Colon (tissue), 2 donors: ENCODE measurements around the gene RASA1.
"Not testable (repeated sequence)": the region's sequence is repeated elsewhere in the genome, so short reads cannot be mapped to it uniquely, and the experiment has no call there.

Experiments
- FAIRE-seq: peaks from 2 replicates; lab custom pipeline; 2012; peaks lifted over from hg19 to GRCh38; lab: Jason Lieb, UNC
- donor health status: control.
- donor health status: control.

Gene RASA1

GRCh38 chr5:87267574-87268125 is at the start of gene RASA1:
Gene RASA1, plus strand, starts transcription at chr5:87267883. Its CDS starts 569 bp downstream, at chr5:87268452.
- FAIRE-seq, result no peak

DNA sequence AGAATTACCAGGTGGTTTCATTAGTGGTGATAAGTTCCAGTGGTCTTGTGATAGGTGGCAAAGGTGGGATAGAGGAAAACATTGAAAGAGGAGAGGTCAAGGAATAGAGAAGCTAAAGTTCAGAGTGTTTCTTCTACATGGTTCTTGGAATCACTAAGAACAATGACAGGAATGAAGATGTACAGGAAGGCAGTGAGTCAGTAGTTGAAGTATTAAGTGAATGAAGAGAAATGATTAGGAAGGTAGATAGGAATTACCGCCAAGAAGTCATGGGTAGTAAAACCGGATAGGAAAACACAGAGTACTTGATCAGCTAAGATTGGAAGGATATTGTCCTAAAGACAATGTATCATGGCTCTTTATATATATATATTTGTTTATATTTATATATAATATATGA is 37.9 kb upstream of the RASA1 start:
- peak; percentile 87 for FAIRE-seq

DNA sequence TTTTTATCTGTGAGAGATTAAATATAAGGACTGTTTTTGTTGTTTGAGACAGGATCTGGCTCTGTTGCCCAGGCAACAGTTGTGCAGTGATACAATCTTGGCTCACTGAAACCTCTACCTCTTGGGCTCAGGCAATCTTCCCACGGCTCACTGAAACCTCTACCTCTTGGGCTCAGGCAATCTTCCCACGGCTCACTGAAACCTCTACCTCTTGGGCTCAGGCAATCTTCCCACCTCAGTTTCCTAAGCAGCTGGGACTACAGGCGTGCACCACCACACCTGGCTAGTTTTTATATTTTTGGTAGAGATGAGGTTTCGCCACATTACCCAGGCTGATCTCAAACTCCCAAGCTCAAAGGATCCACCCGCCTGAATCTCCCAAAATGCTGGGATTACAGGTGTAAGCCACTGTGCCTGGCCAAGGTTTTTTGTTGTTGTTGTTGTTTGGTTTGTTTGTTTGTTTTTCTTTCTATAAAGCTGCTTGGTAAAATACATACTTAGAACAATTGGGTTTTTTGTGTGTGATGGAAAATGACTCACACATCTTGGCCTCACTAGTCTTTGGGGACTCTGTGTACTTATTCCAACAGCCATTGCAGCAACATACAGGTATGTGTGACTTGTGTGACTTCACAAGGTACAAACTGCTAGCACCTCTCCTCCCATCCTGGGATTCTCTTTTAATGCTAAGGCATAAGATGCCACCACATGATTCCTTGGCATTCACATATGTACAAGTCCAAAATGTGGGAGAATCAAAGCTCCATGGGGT is 36.5 kb upstream of the RASA1 start:
- no peak for FAIRE-seq

- no peak for FAIRE-seq
These were observed 34.5 kb upstream of the RASA1 start for GRCh38 chr5:87233143-87233542.

- no peak for FAIRE-seq
These were observed 26.1 kb upstream of the RASA1 start for GRCh38 chr5:87241555-87241954.

GRCh38 chr5:87242242-87242641 is 25.4 kb upstream of the RASA1 start:
- no peak for FAIRE-seq

GRCh38 chr5:87243161-87243844 is 24.4 kb upstream of the RASA1 start:
- no peak for FAIRE-seq

DNA sequence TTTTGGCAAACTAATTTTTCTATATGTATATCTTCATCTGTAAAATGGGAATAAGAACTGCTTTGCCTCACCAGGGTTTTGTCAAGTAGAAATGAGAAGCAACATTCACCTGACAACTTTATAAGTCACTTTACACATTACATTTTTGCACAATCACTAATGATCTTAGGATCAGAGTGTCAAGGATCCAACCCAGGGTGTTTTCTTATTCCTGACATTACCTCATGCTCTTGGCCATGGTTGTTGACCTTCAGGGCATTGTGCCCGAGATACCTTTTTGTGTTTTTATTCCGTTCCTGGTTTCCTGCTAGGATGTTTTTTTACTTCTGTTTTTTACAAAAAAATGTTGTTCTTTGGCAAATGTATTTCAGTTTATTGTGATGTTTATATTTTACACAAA is 22.2 kb upstream of the RASA1 start:
- FAIRE-seq, result no peak

- FAIRE-seq, result no peak
These were observed 21.6 kb upstream of the RASA1 start for GRCh38 chr5:87246061-87246460.

GRCh38 chr5:87252283-87252605 is 15.4 kb upstream of the RASA1 start:
- no peak for FAIRE-seq

DNA sequence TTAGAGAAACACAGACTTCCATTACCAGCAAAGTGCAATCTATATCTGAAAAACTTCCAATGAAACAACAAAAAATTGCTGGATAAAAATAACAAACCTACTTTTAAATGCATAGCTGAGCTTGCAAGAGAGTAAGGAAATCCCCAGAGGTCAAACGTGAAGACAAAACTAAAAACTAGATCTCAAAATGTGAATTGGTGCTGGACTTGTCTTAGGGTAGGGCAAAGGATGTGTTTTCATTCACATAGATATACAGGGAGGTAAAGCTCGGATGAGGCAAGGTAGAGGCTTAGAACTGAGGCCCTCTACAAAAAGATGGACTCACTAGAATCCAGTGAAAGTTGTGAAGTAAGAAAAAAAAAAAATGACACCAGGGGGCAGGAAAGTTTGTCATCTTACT is 13.6 kb upstream of the RASA1 start:
- FAIRE-seq, result no peak

GRCh38 chr5:87258507-87258906 is 9.2 kb upstream of the RASA1 start:
- no peak for FAIRE-seq

DNA sequence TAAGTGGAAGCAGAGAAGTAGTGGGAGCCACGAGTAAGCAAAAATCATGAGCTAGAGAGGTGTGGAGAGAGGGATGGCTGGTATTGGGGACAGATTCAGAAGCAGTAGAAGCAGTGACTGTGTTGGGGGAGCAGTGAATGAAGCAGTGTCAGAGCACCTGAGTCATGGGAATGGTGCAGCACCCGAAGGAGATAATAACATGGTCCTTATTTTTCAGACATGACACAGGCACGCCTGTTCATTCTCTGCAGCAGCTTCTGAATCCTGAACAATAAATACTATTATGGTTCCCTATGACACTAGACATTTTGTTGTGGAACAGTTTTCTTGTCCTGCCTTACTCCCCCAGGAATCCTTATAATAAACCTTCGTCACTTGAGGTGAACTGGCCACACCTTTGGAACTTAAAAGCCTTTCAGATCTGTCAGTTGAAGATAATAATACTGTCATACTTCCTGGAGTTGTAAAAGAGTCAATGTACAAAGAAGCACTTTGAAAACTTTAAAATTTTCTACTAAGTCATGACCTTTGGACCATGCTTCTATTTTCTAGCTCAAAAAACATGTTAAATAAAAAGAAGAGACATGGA is 7.0 kb upstream of the RASA1 start:
- peak; percentile 88 for FAIRE-seq

- no peak for FAIRE-seq
These were observed 4.2 kb upstream of the RASA1 start for GRCh38 chr5:87263498-87263897.

- no peak for FAIRE-seq
These were observed 639 bp upstream of the RASA1 start for GRCh38 chr5:87266914-87267573.

DNA sequence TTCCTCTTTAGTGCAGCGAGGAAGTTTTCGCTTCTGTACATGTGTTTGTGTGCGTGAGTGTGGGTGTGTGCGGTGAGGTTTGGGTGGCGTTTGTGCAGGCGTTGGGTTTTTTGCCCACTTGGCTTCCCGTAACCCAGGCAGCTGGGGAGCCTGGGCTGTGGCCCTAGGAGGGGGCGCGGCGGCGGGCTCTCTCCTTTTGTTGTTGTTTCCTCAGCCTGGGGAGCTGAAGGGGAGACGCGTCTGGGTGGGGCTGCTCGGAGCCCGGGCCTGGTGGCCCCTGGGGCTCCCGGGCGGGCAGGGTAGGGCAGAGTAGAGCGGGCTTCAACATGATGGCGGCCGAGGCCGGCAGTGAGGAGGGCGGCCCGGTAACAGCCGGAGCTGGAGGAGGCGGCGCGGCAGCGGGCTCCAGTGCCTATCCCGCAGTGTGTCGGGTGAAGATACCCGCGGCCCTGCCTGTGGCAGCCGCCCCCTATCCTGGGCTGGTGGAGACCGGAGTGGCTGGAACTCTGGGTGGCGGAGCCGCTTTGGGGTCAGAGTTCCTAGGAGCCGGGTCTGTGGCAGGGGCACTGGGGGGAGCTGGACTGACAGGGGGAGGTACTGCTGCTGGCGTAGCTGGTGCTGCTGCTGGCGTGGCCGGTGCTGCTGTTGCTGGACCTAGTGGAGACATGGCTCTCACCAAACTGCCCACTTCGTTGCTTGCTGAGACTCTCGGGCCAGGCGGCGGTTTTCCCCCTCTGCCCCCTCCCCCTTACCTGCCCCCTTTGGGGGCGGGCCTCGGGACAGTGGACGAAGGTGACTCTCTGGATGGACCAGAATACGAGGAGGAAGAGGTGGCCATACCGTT is 665 bp downstream of the RASA1 start:
- FAIRE-seq, result no peak

- no peak for FAIRE-seq
These were observed 1.3 kb downstream of the RASA1 start for GRCh38 chr5:87268970-87269377.

DNA sequence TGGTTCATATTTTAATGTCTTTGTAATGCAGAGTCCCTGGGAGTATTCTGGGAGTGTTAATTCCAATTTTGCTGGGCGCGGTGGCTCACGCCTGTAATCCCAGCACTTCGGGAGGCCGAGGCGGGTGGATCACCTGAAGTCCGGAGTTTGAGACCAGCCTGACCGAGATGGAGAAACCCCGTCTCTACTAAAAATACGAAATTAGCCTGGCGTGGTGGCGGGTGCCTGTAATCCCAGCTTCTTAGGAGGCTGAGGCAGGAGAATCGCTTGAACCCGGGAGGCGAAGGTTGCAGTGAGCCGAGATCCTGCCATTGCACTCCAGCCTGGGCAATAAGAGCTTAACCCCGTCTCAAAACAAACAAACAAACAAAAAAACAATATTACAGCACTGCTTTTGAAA is 3.2 kb downstream of the RASA1 start:
- not testable (repeated sequence) for FAIRE-seq

DNA sequence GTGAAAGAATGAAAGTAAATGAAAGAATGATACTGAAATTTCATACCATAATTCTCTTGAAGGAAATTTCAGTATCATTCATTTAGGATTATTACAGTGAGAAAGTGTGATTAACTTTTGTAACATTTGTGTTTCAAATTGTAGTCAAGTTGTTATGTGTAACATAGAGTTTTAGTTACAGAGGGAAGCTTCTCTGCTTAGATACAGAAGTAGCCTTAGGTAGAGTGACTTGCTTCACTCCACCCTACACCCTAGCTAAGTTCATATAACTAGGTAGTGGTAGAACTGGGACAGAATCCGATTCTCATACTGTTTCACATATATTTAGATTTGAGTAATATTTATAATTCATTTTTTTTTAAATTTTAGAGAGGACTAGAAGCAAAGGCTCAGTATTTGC is 9.0 kb downstream of the RASA1 start:
- no peak for FAIRE-seq

GRCh38 chr5:87277279-87277835 is 9.7 kb downstream of the RASA1 start:
- no peak for FAIRE-seq

GRCh38 chr5:87278590-87279100 is 11.0 kb downstream of the RASA1 start:
- FAIRE-seq, result no peak
